Activated CD4-positive, CD25-positive, alpha-beta regulatory T cell treated with anti-CD3 and anti-CD28 coated beads, Interleukin-2, amount 50 U/mL, for 72 hours (primary cell): Measurements from ENCODE around the gene ZMYM2.

Source experiments
- DNase-seq: peaks from one replicate; pipeline ENCODE4 v3.0.0; 2021

Gene ZMYM2

GRCh38 chr13:20109037-20109436, 150.5 kb downstream of the ZMYM2 start:
- no peak for DNase-seq

GRCh38 chr13:20114066-20114610, 155.6 kb downstream of the ZMYM2 start:
- no peak for DNase-seq

- DNase-seq: no peak
These were observed 157.7 kb downstream of the ZMYM2 start for GRCh38 chr13:20116213-20116612.

- peak; percentile 39 for DNase-seq
These were observed 160.0 kb downstream of the ZMYM2 start for GRCh38 chr13:20118268-20119140.

GRCh38 chr13:20119960-20120359, 161.4 kb downstream of the ZMYM2 start:
- no peak for DNase-seq

- DNase-seq: no peak
These were observed 162.6 kb downstream of the ZMYM2 start for GRCh38 chr13:20121159-20121525.

- no peak for DNase-seq
These were observed 165.8 kb downstream of the ZMYM2 start for GRCh38 chr13:20124303-20124702.

GRCh38 chr13:20125129-20125782, 166.7 kb downstream of the ZMYM2 start:
- DNase-seq: no peak

GRCh38 chr13:20125783-20126165, 167.2 kb downstream of the ZMYM2 start:
- DNase-seq: no peak

- DNase-seq: no peak
These were observed 168.2 kb downstream of the ZMYM2 start for GRCh38 chr13:20126541-20127261.

- DNase-seq: no peak
These were observed 168.7 kb downstream of the ZMYM2 start for GRCh38 chr13:20127262-20127561.

GRCh38 chr13:20127562-20128458, 169.3 kb downstream of the ZMYM2 start:
- peak; percentile 57 for DNase-seq

- DNase-seq: no peak
These were observed 170.0 kb downstream of the ZMYM2 start for GRCh38 chr13:20128459-20128931.

- no peak for DNase-seq
These were observed 170.5 kb downstream of the ZMYM2 start for GRCh38 chr13:20129076-20129475.

GRCh38 chr13:20130012-20130411, 171.5 kb downstream of the ZMYM2 start:
- DNase-seq: no peak

- DNase-seq: no peak
These were observed 172.1 kb downstream of the ZMYM2 start for GRCh38 chr13:20130652-20131051.

GRCh38 chr13:20131057-20131832, 172.7 kb downstream of the ZMYM2 start:
- no peak for DNase-seq

- DNase-seq: no peak
These were observed 173.6 kb downstream of the ZMYM2 start for GRCh38 chr13:20132052-20132634.

GRCh38 chr13:20134732-20135131, 176.2 kb downstream of the ZMYM2 start:
- no peak for DNase-seq

GRCh38 chr13:20136781-20137703, 178.5 kb downstream of the ZMYM2 start:
- no peak for DNase-seq
